ENCODE results near the gene DIDO1.

The DIDO1 gene

DNA sequence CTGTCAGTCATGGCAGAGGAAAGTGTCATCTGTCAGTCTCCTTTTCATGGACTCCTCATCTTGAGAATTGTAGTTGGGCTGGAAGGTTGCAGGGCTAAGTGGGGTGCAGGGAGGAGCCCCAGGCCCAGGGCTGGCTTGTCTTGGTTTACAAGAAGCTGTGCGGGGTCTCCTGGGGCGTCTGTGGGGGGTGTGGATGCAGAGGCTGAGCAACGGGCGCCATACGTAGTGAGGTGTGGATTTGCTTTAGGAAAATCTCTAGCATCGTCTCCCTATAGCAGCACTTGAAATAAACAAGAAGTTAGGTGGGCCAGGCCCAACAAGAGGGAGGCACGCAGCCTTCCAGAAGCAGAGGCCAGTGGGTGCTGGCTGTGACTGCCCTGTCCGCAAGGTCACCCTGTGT, 24.4 kb upstream of the DIDO1 start:
- DNase-seq = no peak

DNA sequence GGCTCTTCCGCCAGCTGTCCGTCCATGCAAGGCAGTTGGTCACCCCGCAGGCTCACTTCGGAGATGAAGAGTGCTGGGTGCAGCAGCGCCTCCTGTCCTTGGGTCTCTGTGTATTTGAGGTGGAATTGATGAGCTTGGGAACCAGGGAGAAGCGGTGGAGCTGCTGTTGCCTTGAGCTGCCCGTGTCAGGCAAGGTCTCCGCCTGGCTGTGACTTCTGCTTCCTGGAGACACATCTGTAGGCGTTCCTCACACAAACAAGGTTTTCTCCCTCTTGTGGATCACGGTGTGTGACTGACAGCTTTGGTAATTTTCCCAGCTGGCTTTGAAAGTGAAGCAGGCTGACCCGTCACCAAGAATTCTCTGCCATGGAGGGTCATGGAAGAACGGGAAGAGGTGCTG, 23.7 kb upstream of the DIDO1 start:
- no peak for DNase-seq

DNA sequence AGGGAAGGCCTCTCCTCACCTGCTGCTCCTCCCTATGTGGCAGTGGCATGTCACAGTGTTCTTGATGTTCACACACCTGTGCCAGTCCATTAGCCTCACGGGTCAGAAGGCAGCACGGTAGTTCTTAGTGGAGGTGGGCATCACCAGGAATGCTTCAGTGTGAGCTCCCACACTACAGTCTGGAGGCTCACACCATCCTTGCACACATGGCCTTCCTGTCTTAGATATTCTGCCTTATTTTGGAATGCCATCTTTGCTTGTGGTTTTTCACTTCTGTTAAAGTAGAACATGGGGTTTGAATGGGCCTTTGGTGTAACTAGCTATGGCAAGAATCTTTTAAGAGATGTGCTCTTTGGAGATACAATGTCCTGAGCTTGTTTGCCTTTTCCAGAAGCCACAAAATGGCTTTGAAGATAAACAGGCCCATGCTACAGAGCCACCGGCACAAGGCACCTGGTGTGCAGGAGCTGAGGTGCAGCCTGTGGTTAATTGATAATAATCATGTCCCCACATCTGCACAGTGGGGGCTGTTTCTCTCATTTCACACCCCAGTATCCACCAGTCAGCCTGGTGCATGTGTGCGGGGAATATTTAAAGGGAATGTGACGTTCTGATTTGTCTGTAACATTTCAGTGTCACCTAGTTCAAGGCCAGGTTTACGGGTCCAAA, 23.0 kb upstream of the DIDO1 start:
- no peak for DNase-seq

DNA sequence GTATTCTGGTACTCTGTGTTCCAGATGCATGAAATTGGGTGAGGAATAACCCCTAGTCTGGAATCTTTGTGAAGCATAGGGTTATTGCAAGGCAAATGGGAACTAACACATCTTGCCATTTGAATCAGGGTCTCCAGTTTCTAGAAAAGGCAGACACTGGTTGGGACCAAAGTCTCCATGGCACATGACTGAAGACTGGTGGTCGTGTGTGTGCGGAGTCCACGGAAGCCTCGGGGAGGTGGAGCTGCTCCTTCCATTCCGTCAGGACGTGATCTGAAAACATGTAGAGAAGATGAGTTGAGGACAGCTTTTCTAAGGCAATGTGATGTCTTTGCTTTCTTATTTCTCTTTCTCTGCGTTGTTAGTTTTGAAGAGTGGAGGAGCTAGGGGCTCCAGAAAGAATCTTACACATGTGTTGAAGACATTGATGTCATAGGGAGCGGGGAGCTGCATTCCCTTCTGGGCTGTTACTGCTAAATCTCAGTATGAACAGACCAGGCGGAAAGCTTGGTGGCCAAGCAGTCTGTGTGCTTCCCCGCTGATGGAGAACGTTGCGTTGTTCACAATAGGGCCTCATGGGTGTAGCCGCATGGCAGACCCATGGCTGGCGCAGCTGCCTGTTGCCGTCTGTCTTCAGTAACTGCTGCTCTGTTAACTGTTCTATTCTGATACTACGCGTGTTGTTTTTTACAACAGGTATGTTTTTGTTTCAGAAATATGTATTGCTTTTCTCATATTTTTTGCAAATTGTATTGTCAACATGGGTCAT, 21.4 kb upstream of the DIDO1 start:
- DNase-seq = no peak

DNA sequence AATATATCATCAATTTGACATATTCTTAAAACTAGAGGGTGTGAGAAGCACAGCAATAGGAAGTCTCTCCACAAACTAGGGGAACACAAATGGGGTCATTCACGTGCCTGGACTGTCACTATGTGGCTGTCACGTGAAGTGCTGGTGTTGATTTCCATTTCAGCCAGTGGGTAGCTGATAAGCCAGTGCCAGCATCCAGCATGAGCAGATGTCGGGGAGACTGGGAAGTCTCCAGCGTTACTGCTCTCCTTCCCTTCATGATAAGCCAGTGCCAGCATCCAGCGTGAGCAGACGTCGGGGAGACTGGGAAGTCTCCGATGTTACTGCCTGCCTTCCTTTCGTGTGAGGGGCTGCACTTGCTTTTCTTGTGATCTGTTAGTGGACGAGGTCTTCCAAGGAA, 20.6 kb upstream of the DIDO1 start:
- DNase-seq = no peak

DNA sequence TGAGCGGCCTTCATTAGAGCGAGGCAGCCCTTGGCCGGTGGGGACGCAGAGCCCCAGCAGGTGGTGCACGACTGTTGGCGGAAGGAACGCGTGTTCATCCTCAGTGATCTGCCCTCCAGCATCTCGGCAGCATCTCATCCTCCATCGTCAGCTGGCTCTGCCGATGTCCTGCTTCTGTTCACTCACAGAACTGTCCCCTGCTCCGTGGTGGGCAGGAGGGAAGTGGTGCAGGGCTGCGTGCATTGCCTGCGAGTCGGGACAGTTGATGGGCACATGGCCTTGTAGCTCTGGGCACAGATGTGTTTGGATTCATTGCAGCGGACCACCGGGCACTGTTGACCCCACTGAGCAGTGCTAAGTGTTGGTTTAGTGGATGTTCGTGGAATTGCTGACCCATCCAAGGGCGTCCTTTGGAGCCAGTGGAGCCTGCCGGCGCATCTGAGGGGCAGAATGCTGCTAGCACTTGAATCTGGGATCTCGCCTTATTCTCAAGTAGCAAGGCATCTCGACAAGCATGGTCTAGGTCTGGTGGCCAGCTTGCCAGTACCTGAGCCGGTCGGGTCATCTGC, 19.6 kb upstream of the DIDO1 start:
- DNase-seq = no peak

DNA sequence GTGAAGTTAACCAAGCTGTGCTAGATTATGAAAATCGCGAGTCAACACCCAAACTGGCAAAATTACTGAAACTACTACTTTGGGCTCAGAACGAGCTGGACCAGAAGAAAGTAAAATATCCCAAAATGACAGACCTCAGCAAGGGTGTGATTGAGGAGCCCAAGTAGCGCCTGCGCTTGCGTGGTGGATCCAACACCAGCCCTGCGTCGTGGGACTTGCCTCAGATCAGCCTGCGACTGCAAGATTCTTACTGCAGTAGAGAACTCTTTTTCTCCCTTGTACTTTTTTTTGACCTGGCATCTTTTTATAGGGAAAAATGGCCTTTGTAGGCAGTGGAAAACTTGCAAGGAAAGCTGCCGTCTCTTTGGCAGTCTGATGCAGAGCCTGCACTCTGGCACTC, 18.4 kb upstream of the DIDO1 start:
- DNase-seq = no peak

DNA sequence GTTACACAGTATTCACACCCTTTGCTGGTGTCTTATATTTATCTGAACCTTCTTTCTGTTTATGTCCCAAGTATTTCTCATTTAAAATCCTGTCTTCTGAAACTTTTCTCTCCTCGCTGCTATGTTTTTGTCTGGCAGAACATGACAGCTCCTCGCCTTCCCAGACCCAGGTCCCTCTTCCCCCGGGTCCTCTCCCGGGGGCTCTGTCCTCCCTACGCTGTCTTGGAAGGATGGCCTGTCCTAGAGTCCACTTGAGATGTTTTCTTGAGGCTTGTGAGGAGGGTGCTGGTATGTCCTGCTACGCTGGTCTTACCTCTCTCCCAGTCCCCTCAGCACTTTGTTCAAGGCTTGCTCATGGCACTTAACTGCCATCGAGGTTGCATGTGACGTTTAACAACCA, 17.9 kb upstream of the DIDO1 start:
- DNase-seq = no peak

DNA sequence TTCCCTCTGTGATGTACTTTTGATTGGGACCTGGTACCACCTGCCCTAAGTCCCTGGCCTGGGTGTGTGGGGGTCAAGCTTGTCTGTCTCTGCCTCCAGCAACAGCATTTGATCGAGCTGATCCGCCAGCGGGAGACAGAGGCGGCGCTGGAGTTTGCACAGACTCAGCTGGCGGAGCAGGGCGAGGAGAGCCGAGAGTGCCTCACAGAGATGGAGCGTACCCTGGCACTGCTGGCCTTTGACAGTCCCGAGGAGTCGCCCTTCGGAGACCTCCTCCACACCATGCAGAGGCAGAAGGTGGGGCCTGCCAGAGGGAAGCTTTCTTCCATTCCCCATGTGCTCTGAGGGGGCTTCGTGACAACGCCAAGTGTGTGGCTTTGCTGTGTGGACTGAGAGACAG, 17.1 kb upstream of the DIDO1 start:
- DNase-seq = no peak

DNA sequence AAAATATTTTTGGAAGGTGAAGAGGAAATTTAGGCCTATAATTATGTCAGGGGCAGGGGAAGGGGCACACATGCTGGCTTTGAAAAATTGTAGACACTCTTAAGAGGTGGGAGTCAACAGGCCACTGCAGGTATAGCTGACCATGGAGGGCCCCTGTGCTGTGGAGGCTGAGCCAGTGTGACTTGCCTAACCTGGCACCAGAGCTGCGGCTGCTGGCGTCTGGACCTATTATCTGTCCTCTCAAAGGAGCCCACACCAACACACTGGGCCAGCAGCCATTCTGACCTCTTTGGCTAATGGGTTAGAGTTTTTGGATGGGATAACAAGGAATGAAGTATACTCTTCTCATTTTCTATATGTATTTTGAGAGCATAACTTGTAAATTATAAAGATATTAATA, 16.2 kb upstream of the DIDO1 start:
- DNase-seq = no peak

DNA sequence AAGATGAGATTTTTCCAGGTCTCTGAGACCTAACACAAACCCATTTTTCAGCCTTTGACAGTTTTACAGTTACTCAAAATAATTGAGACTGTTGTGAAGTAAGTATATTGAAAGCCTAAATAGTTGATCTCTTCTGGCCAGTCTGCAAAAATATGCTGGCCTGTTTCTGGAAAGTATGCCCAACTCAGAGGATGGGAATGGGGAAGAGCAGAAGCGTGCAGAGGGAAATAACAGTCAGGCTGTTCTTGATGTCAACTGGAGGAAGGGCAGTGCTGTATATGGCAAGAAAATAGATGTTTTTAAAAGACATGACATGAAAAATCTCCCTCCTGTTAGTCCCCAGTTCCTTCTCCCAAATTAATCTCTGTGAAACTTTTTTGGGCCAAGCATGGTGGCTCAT, 15.5 kb upstream of the DIDO1 start:
- no peak for DNase-seq

DNA sequence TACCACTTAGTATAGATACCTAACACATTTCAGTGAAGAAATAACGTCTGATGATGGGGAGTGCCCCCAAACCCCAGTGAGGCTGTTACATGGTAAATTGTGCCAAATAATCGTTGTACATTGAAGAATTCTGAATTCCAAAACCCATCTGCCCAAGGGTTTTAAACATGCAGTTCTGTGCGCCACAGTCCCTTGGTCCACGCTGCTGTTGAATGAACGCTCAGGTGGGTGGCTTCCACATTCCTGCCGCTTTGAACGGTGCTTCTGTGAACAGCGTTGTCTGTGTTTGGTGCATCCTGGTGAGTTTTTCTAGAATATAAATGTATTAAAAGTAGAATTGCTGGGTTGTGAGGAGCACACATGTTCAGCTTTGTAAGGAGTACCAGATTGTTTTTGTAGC, 14.6 kb upstream of the DIDO1 start:
- no peak for DNase-seq

DNA sequence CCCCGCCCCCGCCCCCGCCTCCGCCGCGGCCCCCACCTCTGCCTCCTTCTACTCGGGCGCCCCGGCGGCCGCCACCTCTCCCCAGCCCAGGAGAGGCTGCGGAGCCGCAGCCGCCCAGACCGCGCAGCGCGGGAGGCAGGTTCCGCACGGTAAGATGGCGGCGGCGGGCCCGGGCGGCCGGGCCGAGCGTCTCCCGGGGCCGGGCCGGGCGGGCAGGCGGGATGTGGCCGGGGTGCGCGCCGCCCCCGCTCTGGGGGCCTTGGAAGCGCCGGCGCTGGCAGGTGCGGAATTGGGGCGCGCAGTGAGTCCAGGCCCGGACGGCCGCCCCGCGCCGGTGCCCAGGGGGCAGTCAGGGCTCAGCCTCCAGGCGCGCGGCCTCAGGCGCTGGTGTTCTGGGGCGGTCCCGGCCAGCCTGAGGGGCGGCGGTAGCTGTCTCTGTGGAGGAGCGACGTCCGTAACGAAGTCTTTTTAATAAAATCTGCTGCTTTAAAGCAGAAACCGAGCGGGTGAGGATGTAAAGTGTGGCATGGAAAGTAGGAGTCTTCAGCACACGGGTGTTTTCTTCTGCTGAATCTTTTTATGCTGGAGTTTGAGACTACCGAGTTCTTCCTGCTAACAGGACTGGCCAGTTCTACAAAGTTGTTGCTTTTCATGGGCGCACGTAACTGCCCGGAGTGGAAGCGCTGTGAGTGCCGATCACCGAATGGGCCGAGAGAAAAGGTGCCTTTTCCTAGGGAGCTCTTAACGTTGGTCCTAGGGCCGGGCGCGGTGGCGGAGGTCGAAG, 12.0 kb upstream of the DIDO1 start, which contains the start of gene GID8:
Gene GID8 (plus strand): TSS at position 43 of the 784 bp plus-strand sequence. CDS start 3,356 bp downstream, outside the sequence.
- DNase-seq = peak; percentile 37

DNA sequence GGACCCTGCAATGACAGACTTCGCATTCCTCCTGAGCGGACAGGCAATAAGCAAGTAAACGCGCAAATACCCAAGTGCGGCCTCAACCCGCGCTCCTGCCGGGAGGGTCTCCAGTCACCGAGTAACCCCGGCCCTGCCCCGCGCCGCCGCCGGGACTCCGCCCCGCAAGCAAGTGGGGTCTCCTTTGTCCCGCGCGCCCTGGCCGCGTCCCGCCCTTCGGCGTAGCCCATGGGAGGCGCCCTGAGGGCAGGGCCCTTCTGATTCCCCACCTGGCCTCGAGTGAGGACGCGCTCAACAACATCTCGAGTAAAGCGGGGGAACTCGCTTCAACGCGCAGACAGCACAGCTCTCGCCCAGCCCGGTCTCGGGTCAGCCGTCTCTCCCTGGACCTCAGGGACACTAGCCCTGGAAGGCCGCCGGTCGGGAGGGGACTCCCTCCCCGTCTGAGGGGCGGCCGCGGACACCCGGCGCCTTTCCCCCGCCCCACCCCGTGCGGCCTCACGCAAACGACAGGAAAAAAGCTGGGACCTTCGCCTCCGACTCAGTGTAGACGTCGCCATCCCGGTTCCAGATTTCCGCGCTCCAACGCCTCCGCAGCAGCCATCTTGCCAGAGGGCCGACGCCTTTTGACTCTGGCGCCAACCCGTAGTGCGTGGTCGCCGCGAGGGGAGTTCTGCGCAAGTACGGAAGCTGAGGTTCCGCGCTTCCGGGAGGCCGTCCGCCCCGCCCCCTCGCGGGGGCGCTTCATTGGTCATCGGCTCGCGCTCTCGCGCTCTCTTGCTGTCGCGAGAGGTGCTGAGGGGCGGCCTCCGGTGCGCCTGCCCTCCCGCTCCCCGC, 11.2 kb upstream of the DIDO1 start:
- DNase-seq = peak; percentile 95

DNA sequence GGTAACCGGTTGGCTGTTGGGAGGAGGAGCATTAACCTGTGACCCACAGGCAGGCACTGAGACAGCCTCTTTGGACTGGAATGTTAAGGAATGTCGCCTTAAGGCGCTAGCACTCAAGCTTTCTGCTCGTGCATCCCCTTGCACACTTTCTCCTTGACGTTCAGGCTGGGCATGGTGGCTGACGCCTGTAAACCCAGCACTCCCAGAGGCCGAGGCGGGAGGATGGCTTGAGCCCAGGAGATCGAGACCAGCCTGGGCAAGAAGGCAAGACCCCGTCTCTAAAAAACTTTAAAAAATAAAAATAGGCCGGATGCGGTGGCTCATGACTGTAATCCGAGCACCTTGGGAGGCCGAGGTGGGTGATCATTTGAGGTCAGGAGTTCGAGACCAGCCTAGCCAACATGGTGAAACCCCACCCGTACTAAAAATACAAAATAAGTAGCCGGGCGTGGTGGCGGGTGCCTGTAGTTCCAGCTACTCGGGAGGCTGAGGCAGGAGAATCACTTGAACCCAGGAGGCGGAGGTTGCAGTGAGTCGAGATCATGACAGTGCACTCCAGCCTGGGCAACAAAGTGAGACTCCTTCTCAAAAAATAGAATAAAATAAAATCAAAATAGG, 9.8 kb upstream of the DIDO1 start:
- DNase-seq = no peak

DNA sequence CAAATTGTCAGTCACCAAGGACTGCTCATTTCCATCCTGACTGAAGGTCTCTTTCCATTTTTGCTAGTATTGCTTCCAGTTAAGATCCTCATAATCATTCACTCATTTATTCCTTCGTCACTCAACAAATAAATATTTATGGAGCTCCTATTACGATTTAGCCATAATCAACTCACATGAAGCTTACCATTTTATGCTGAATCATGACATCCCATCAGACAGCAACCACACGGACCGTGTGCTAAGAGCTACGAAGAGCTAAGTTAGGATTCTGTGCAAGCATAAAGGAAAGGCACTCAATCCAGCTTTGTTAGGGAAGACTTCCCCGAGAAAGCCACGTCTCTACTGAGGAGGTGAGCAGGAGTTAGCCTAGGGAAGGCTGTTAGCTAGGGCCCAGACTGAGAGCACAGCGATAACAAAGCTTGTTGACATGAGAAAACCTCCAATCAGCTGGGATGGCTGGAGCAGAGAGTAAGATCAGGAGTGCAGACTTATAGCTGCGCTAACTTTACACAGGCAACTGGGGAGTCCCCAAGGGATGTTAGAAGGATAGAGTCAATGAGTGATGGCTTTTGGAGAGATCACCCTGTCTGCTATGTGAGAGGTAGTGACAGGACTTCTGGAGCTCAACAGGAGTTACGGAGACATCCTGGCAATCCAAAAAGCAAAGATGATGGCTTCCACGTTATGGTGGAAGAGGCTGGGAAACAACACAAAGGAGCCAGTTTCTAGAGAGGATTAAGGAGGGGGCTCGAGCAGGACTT, 9.1 kb upstream of the DIDO1 start:
- no peak for DNase-seq

DNA sequence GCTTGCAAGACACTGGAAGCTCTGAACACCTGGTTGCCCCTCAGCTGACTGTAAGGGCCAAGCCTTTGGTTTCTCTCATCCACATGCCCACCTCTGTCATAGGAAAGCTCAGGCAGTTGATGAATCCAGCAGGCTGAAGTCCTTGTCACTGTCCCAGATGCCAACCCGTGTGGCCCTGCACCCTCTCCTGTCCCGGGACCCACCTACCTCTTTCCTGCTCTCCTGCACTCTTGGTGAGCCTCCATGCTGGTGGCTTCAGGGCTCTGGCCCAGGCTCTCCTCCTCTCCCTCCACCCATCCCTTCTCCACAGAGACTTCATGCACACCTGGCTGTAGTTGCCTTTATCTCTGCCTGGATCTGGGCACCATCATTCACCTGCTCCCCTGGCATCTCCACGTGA, 7.7 kb upstream of the DIDO1 start:
- no peak for DNase-seq

DNA sequence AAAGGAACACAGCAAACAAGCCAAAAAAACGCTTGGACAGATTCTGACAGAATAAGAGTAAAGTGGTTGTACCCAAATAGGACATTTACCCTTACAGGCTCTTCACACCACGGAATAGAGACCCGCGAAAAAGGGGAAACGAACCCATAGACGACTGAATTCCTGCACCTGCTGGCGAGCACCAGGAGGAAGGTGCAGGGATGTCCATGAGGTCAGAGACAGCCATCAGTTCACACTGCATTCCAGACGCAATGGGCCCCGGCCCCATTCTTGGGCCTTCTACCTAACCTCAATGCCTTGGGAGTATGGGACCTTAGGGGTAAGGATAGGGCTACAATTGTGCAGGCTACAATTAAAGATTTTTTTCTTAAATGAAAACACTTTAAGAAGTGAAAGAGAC, 5.2 kb upstream of the DIDO1 start:
- DNase-seq = no peak

DNA sequence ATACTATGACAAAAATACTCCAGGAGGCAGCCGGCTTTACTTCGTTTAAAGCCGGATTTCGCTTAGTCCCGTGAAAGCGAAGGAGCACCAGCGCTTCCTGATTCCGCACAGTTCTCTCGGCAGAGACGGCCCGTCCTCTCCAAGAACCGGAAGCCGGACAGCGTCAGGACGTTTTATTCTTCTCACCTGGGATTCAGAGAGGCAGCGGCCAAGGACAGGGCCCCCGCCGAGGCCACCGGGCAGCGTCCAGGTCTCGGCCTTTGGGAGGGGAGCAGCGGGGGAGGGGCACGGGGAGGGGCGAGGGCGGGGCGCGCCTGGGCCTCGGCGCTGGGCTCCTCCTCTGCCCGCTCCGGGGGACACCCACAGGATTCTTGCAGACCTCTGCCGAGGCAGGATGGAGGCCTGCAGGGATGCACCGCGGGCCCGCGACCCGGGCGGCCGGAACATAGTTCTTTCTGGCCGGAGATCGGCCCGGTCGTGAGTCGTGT, 2.8 kb upstream of the DIDO1 start:
- peak; percentile 68 for DNase-seq

DNA sequence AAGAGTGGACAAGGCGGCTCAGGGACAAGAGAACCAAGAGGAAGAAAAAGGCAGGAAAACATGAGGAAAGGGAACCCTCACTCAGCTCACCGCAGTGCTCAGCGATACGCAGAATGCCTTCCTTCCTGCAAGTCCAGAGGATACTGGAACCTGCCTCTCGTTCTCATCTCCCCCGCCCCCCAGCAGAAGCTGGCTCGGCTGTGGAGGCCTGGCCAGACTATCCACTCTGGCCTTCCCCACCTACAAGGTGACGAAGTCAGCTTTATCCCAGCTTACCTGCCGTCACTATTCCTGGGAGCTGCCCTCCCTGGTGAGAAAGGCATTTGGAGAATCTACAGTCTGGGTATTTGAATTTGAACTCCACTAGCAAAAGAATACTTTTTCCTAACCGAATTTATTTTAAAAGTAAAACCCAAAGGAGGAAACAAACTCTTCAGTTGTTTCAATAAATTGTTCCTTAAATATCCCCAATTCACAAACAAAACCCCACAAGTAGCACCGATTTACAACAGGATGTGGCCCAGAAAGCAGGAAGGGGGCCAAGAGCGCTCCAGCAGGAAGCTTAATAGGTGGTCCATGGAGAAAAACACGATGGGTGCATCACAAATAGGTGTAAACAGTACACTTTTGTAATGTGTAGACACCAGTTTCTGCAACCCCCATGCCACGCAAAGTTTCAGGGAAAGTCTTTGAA, 2.1 kb upstream of the DIDO1 start:
- DNase-seq = no peak
